Stimulated activated CD8-positive, alpha-beta memory T cell treated with anti-CD3 and anti-CD28 coated beads, Interleukin-15, amount 100 ng/mL, for 24 hours (primary cell): ENCODE results near the gene ZFP90.

ENCODE experiments used
- DNase-seq: peaks from one replicate; pipeline ENCODE4 v3.0.0-alpha.2; 2020; ENCODE audit warnings: low read depth

ZFP90 gene

GRCh38 chr16:68590201-68590994, 51.3 kb downstream of the ZFP90 start:
- peak; percentile 42 for DNase-seq

GRCh38 chr16:68592466-68593337, 53.6 kb downstream of the ZFP90 start:
- no peak for DNase-seq

GRCh38 chr16:68596266-68596665, 57.2 kb downstream of the ZFP90 start:
- no peak for DNase-seq

- no peak for DNase-seq
Observed at GRCh38 chr16:68599586-68599985, 60.5 kb downstream of the ZFP90 start.

GRCh38 chr16:68605746-68606145, 66.7 kb downstream of the ZFP90 start:
- no peak for DNase-seq

GRCh38 chr16:68607443-68607842, 68.4 kb downstream of the ZFP90 start:
- no peak for DNase-seq

- DNase-seq = no peak
Observed at GRCh38 chr16:68608330-68608729, 69.2 kb downstream of the ZFP90 start.

GRCh38 chr16:68612996-68613395, 73.9 kb downstream of the ZFP90 start:
- DNase-seq = no peak

GRCh38 chr16:68617734-68618133, 78.6 kb downstream of the ZFP90 start:
- no peak for DNase-seq
